Thyroid gland (tissue), 4 donors: ENCODE results near the gene PACS1.

Source experiments
- CTCF ChIP-seq, 6 experiments: fragments of 200-600 bp in 3 of 6; fragments of 450-650 bp in 3 of 6; sonication (generic) in 3 of 6; IDR thresholded peaks; one replicate each; pipeline ENCODE4 v1.5.1; 2016 to 2019; ENCODE audit warnings: antibody characterized with exemption in 6 of 6, mild to moderate bottlenecking in 2 of 6, inconsistent platforms in 1 of 6, moderate library complexity in 1 of 6
- POLR2A ChIP-seq, 2 donors: fragments of 450-650 bp; IDR thresholded peaks; one replicate each; pipeline ENCODE4 v1.6.1; 2017; ENCODE audit warnings: antibody characterized with exemption in 2 of 2, mild to moderate bottlenecking in 2 of 2, moderate library complexity in 1 of 2

- TF ChIP-seq POLR2A (IDR thresholded peaks at IDR 0.05) = no peak
- no peak for TF ChIP-seq CTCF (IDR thresholded peaks at IDR 0.05)
Measured at GRCh38 chr11:66155387-66156073, 85.5 kb downstream of the PACS1 start.
